GM10266 (cell line): Measurements from ENCODE around the gene TMEFF1.

ENCODE experiments used
- DNase-seq: peaks from one replicate; pipeline ENCODE4 v3.0.0; 2012; ENCODE audit errors: extremely low spot score
- TF ChIP-seq, protein P1 (sequence below): IDR thresholded peaks from 2 replicates; pipeline ENCODE4 v1.5.1; 2012; ENCODE audit warnings: mild to moderate bottlenecking, low read depth; ENCODE audit not compliant: control insufficient read depth, insufficient read depth; ENCODE audit errors: missing control alignments

TMEFF1 gene

DNA sequence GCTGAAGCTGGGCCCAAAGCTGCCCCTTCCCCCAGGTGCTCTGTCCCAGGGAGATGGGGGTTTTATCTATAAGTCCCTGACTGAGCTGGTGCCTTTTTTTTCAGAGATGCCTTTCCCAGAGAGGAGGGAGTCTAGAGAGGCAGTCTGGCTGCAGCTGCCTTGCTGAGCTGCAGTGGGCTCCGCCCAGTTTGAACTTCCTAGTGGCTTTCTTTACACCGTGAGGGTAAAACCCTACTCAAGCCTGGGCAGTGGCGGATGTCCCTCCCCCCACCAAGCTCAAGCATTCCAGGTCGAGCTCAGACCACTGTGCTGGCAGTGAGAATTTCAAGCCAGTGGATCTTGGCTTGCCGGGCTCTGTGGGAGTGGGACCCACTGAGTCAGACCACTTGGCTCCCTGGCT is 146.2 kb downstream of the TMEFF1 start:
- DNase-seq = no peak

DNA sequence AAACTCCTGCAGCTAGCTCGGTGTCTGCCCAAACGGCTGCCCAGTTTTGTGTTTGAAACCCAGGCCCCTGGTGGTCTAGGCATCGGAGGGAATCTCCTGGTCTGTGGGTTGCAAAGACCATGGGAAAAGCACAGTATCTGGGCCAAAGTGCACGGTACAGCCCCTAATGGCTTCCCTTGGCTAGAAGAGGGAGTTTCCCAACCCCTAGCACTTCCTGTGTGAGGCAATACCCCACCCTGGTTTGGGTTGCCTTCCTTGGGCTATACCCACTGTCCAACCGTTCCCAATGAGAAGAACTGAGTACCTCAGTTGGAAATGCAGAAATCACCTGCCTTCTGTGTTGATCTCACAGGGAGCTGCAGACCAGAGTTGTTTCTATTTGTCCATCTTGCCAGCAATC is 146.7 kb downstream of the TMEFF1 start:
- no peak for DNase-seq
- TF ChIP-seq, protein P1, sequence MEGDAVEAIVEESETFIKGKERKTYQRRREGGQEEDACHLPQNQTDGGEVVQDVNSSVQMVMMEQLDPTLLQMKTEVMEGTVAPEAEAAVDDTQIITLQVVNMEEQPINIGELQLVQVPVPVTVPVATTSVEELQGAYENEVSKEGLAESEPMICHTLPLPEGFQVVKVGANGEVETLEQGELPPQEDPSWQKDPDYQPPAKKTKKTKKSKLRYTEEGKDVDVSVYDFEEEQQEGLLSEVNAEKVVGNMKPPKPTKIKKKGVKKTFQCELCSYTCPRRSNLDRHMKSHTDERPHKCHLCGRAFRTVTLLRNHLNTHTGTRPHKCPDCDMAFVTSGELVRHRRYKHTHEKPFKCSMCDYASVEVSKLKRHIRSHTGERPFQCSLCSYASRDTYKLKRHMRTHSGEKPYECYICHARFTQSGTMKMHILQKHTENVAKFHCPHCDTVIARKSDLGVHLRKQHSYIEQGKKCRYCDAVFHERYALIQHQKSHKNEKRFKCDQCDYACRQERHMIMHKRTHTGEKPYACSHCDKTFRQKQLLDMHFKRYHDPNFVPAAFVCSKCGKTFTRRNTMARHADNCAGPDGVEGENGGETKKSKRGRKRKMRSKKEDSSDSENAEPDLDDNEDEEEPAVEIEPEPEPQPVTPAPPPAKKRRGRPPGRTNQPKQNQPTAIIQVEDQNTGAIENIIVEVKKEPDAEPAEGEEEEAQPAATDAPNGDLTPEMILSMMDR = no peak

More for the DNA sequence above, 146.2 kb downstream of the TMEFF1 start:
- TF ChIP-seq, protein P1 = no peak

DNA sequence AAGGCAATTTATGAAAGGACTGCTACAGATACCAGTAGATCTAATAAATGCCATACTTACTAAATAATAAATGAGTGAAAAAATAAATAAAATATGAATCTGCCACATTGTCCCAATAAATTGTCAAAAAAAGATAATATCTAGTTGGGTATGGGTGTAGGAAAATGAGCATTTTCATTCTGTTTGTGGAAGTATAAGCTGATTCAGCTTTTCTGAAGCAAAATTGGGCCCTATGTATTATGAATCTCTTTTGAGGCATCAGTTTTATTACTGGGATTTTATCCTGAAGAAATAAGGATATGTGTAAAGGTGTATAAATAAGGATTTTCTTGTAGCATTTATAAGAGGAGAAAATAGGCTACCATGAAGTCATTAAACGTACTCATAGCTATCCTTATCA is 151.0 kb downstream of the TMEFF1 start:
- DNase-seq = no peak
- TF ChIP-seq, protein P1 = no peak

DNA sequence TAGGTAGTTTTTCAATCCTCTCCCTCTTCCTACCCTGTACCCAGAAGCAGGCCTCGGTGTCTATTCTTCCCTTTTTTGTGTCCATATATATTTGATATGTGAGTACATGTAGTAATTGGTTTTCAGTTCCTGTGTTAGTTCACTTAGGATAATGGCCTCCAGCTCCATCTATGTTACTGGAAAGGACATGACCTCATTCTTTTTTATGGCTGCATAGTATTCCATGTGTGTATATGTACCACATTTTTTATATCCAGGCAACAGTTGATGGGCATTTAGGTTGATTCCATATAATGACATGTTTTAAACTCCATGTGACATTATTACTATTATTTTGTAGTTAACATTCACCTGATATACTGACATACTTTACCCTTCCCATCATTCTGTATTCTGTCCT is 154.0 kb downstream of the TMEFF1 start:
- TF ChIP-seq, protein P1 = no peak
- no peak for DNase-seq
